ENCODE results near the gene SF3B6.

DNA sequence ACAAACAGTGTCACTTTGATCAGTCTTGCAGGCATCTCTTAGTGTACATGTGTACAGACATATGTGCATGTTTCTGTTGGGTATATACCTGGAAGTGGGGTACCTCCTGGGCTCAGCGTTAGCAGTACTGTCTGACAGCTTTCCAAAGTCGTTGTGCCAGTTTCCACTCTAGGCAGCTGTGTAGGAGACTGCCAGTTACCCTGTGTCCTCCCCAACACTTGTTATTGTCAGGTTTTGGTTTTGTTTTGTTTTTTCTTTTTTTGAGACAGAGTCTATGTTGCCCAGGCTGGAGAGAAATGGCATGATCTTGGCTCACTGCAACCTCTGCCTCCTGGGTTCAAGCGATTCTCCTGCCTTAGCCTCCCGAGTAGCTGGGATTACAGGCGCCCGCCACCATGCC lies 20.4 kb downstream of the SF3B6 start:
- TF ChIP-seq, protein P1, sequence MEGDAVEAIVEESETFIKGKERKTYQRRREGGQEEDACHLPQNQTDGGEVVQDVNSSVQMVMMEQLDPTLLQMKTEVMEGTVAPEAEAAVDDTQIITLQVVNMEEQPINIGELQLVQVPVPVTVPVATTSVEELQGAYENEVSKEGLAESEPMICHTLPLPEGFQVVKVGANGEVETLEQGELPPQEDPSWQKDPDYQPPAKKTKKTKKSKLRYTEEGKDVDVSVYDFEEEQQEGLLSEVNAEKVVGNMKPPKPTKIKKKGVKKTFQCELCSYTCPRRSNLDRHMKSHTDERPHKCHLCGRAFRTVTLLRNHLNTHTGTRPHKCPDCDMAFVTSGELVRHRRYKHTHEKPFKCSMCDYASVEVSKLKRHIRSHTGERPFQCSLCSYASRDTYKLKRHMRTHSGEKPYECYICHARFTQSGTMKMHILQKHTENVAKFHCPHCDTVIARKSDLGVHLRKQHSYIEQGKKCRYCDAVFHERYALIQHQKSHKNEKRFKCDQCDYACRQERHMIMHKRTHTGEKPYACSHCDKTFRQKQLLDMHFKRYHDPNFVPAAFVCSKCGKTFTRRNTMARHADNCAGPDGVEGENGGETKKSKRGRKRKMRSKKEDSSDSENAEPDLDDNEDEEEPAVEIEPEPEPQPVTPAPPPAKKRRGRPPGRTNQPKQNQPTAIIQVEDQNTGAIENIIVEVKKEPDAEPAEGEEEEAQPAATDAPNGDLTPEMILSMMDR (IDR thresholded peaks at IDR 0.05): no peak
- no peak for TF ChIP-seq POLR2A (IDR thresholded peaks at IDR 0.05)
